Measurements from ENCODE around the gene KRTAP5-8. TPM values are rescaled to one million over a fixed set of nuclear protein-coding genes. Genes with fewer than 3 reads are reported as not detected.
"Not testable (repeated sequence)": the region's sequence is repeated elsewhere in the genome, so short reads cannot be mapped to it uniquely, and the experiment has no call there.

The KRTAP5-8 gene
- total RNA-seq, 1 donor from 2014 or later = not detected

GRCh38 chr11:71535825-71536224, 2.0 kb upstream of the KRTAP5-8 start:
- H3K4me3 Mint-ChIP-seq (ENCODE audit: unreplicated experiment) = no peak overlapping the region
- DNase-seq (ENCODE audit: extremely low spot score, unreplicated experiment) = no peak
- H3K4me1 Mint-ChIP-seq (ENCODE audit: unreplicated experiment) = no peaks in the 10 kb centered on the region
- no peak for TF ChIP-seq CTCF (IDR thresholded peaks at IDR 0.05)
- H3K9me3 Mint-ChIP-seq (ENCODE audit: unreplicated experiment) = no peaks in the 10 kb centered on the region
- no peak overlapping the region for H3K27ac Mint-ChIP-seq (ENCODE audit: unreplicated experiment)
- no peaks in the 10 kb centered on the region for H3K36me3 Mint-ChIP-seq (ENCODE audit: unreplicated experiment)
- no peaks in the 10 kb centered on the region for H3K27me3 Mint-ChIP-seq (ENCODE audit: unreplicated experiment)

- peak; percentile 70 for DNase-seq (ENCODE audit: extremely low spot score, unreplicated experiment)
- H3K27ac Mint-ChIP-seq (ENCODE audit: unreplicated experiment) = no peak overlapping the region
- H3K9me3 Mint-ChIP-seq (ENCODE audit: unreplicated experiment) = no peaks in the 10 kb centered on the region
Observed at GRCh38 chr11:71537537-71537936, 288 bp upstream of the KRTAP5-8 start.

GRCh38 chr11:71538666-71538990, 803 bp downstream of the KRTAP5-8 start:
- Mint-ChIP-seq H3K4me1 (ENCODE audit: unreplicated experiment) (no peaks in the 10 kb centered on the region), H3K4me3 (ENCODE audit: unreplicated experiment) (no peak overlapping the region), H3K9me3 (ENCODE audit: unreplicated experiment) (no peaks in the 10 kb centered on the region), H3K36me3 (ENCODE audit: unreplicated experiment) (no peaks in the 10 kb centered on the region), H3K27me3 (ENCODE audit: unreplicated experiment) (peaks cover 4% of the 10 kb centered on the region), H3K27ac (ENCODE audit: unreplicated experiment) (no peak overlapping the region)
- DNase-seq (ENCODE audit: extremely low spot score, unreplicated experiment) = no peak
- TF ChIP-seq CTCF (IDR thresholded peaks at IDR 0.05) = no peak

More at GRCh38 chr11:71537537-71537936, 288 bp upstream of the KRTAP5-8 start:
- H3K4me1 Mint-ChIP-seq (ENCODE audit: unreplicated experiment) = no peaks in the 10 kb centered on the region
- H3K4me3 Mint-ChIP-seq (ENCODE audit: unreplicated experiment) = no peak overlapping the region
- no peaks in the 10 kb centered on the region for H3K36me3 Mint-ChIP-seq (ENCODE audit: unreplicated experiment)
- peaks cover 4% of the 10 kb centered on the region for H3K27me3 Mint-ChIP-seq (ENCODE audit: unreplicated experiment)
- TF ChIP-seq CTCF (IDR thresholded peaks at IDR 0.05) = no peak

- Mint-ChIP-seq H3K4me1 (ENCODE audit: unreplicated experiment) (no peaks in the 10 kb centered on the region), H3K27ac (ENCODE audit: unreplicated experiment) (no peak overlapping the region), H3K4me3 (ENCODE audit: unreplicated experiment) (no peak overlapping the region), H3K9me3 (ENCODE audit: unreplicated experiment) (no peaks in the 10 kb centered on the region), H3K36me3 (ENCODE audit: unreplicated experiment) (no peaks in the 10 kb centered on the region), H3K27me3 (ENCODE audit: unreplicated experiment) (peaks cover 4% of the 10 kb centered on the region)
- peak; percentile 51 for DNase-seq (ENCODE audit: extremely low spot score, unreplicated experiment)
- TF ChIP-seq CTCF (IDR thresholded peaks at IDR 0.05) = no peak
Observed at GRCh38 chr11:71539017-71539416, 1.2 kb downstream of the KRTAP5-8 start.

- not testable (repeated sequence) for H3K4me3 Mint-ChIP-seq (ENCODE audit: unreplicated experiment); H3K9me3 Mint-ChIP-seq (ENCODE audit: unreplicated experiment); H3K27me3 Mint-ChIP-seq (ENCODE audit: unreplicated experiment); H3K27ac Mint-ChIP-seq (ENCODE audit: unreplicated experiment); H3K4me1 Mint-ChIP-seq (ENCODE audit: unreplicated experiment); DNase-seq (ENCODE audit: extremely low spot score, unreplicated experiment); H3K36me3 Mint-ChIP-seq (ENCODE audit: unreplicated experiment)
Observed at GRCh38 chr11:71539971-71540370, 2.1 kb downstream of the KRTAP5-8 start.

- not testable (repeated sequence) for H3K9me3 Mint-ChIP-seq (ENCODE audit: unreplicated experiment); H3K36me3 Mint-ChIP-seq (ENCODE audit: unreplicated experiment); H3K27ac Mint-ChIP-seq (ENCODE audit: unreplicated experiment); DNase-seq (ENCODE audit: extremely low spot score, unreplicated experiment); H3K27me3 Mint-ChIP-seq (ENCODE audit: unreplicated experiment); H3K4me1 Mint-ChIP-seq (ENCODE audit: unreplicated experiment); H3K4me3 Mint-ChIP-seq (ENCODE audit: unreplicated experiment)
Observed at GRCh38 chr11:71540521-71541304, 2.9 kb downstream of the KRTAP5-8 start.

Measured in osteocyte (in vitro differentiated cells).